Right lobe of liver (tissue), 4 donors: ENCODE results near the gene ZSWIM5.

Experiments
- CTCF ChIP-seq, 4 donors: fragments of 200-600 bp in 3 of 4; fragments of 450-650 bp in 1 of 4; IDR thresholded peaks; one replicate each; pipeline versions ENCODE4 v1.5.1 to v1.8.0; 2016 to 2022; ENCODE audit warnings: antibody characterized with exemption in 4 of 4, mild to moderate bottlenecking in 2 of 4
- POLR2A ChIP-seq: fragments of 450-650 bp; IDR thresholded peaks from one replicate; pipeline ENCODE4 v1.6.1; 2017; ENCODE audit warnings: antibody characterized with exemption, mild to moderate bottlenecking
- donor health status: DM: no; HTN: no; CAD: no.
- donor health status: DM: no; HTN: no; CAD: no.
- donor health status: DM: no; HTN: yes; CAD: no.

- no peak for TF ChIP-seq CTCF (IDR thresholded peaks at IDR 0.05)
- no peak for TF ChIP-seq POLR2A
Observed at GRCh38 chr1:45023663-45024062, 182.7 kb downstream of the ZSWIM5 start.
